T-helper 2 cell treated with Interferon-gamma antibody and Interleukin-4, amounts not matched to agents 100 ng/mL and 5 ng/mL, for 36 hours (primary cell): ENCODE data around the gene AP1S3. TPM values are rescaled to one million over a fixed set of nuclear protein-coding genes. Genes with fewer than 3 reads are reported as not detected.
"Not testable (repeated sequence)": the region's sequence is repeated elsewhere in the genome, so short reads cannot be mapped to it uniquely, and the experiment has no call there.

Source experiments
- intact Hi-C: fragments of 100-400 bp; cut with micrococcal nuclease; formaldehyde crosslinking; loops from one replicate; pipeline ENCODE4 v1.15.1; 2023
- total RNA-seq: library from RNA; stranded (reverse); gene quantifications from 2 replicates; pipeline ENCODE4 v1.2.3, GENCODE V29; 2022

AP1S3 gene
- total RNA-seq, 1 donor from 2014 or later = 8.8 TPM

DNA sequence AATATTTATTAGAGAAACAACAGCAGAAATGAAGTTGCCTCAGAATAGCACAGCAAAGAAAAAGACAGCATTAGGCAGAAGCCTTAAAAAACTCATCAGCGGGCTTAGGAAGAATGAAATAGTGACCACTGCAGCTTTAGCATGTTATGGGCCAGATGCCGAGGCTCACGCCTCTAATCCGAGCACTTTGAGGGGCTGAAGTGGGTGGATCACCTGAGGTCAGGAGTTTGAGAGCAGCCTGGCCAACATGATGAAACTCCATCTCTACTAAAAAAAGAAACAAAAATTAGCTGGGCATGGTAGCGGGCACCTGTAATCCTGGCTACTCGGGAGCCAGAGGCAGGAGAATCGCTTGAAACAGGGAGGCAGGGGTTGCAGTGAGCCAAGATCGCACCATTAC is 32.4 kb downstream of the AP1S3 start:
- intact Hi-C loops = no loop called here

DNA sequence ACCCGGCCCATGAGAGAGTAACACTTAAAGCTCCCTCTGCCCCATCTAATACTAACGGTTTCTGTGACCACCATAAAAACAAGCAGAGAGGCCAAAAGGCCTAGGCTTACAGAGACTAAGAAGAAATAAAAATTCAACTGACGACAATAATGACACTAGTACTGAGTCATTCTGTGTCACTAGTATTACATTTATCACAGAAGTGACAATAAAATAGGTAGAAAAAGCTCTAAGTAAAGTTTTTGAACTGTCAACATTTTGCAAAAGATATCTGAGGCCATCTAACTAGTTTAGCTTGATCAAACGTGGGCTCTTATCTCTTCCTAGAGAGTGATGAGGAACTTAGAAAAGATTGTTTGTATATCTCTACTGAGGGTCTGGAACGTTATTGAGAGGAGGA is 35.6 kb downstream of the AP1S3 start:
- intact Hi-C loops = loop anchor here (5.0 kb wide), 1 partner anchor 39 kb away; no protein-coding TSS in a partner anchor

DNA sequence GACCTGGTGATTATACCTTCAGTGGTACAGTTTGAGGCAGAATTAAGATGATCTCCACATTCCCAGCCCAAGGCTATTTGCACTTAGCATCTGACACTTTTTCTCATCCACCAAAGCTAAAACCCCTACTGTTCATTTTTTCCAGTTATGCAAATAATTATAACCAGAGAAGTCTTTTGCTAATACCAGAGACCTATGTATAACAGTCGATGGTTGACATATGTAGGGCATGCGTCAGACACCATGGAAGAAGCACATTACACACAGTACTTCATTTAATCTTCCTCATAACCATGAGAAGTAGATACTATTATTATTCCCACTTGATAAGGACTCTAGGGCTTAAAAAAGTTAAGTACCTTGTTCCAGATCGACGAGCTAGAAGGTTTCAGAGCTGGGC is 36.5 kb downstream of the AP1S3 start:
- intact Hi-C loops = loop anchor here (5.0 kb wide), 1 partner anchor 39 kb away; no protein-coding TSS in a partner anchor

- intact Hi-C loops = no loop called here
These were observed 39.3 kb downstream of the AP1S3 start for GRCh38 chr2:223797811-223798721.

DNA sequence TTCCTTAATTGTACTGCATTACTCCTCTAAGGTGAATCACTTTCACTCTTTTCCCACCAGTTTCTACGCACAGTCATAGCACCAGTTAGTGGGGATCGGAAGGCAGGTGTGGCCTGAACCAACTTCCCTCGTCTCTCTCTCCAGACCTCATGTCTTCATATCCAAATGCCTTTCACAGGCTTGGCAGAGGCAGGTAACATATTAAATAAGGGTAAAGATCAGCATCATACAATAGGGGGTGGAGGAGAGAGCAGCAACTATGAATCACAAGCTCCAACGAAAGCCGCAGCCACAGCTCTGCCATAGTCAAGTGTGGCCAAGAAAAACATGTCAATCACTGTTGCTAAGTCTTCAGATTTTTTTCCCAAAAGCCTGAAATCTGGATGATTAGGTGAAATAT is 40.3 kb downstream of the AP1S3 start:
- intact Hi-C loops = no loop called here

DNA sequence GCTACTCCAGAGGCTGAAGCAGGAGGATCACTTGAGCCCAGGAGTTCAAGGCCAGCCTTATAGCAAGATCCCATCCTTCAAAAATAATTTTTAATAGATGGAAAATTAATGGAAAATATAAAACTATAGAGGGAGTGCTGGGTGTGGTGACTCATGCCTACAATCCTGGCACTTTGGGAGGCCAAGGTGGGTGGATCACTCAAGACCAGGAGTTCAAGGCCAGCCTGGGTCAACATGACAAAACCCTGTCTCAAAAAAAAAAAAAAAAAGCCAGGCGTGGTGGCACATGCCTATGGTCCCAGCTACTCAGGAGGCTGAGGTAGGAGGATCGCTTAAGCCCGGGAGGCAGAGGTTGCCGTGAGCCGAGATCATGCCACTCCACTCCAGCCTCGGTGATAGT is 48.0 kb downstream of the AP1S3 start:
- intact Hi-C loops = no loop called here

- intact Hi-C loops = no loop called here
These were observed 48.6 kb downstream of the AP1S3 start for GRCh38 chr2:223788826-223789225.

DNA sequence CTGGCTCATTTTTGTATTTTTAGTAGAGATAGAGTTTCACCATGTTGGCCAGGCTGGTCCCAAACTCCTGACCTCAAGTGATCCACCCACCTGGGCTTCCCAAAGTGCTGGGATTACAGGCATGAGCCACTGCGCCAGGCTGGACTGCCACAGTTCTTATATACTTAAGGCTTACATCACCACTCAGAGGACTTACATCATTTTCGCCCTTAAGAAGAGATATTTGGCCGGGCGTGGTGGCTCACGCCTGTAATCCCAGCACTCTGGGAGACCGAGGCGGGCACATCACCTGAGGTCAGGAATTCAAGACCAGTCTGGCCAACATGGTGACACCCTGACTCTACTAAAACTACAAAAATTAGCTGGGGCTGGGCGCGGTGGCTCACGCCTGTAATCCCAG is 49.3 kb downstream of the AP1S3 start:
- intact Hi-C loops = not testable (repeated sequence)

GRCh38 chr2:223787358-223787757 is 50.0 kb downstream of the AP1S3 start:
- intact Hi-C loops = no loop called here

- intact Hi-C loops = no loop called here
These were observed 50.4 kb downstream of the AP1S3 start for GRCh38 chr2:223786943-223787342.

DNA sequence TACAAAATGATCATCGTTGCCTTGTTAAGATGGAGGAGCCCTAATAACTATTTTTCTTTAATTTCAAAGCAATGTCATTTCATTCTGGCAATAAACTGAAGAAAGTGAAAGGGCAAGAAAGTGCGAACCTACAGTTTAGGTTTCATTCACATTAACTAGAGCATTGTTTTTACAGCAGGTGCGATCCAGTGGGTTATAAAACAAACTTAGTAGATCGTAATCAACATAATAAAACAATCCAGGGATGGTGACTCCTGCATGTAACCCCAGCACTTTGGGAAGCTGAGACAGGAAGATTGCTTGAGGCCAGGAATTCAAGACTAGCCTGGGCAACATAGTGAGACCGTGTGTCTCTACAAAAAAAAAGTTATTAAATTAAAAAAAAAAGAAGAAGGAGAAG is 51.1 kb downstream of the AP1S3 start:
- intact Hi-C loops = no loop called here

DNA sequence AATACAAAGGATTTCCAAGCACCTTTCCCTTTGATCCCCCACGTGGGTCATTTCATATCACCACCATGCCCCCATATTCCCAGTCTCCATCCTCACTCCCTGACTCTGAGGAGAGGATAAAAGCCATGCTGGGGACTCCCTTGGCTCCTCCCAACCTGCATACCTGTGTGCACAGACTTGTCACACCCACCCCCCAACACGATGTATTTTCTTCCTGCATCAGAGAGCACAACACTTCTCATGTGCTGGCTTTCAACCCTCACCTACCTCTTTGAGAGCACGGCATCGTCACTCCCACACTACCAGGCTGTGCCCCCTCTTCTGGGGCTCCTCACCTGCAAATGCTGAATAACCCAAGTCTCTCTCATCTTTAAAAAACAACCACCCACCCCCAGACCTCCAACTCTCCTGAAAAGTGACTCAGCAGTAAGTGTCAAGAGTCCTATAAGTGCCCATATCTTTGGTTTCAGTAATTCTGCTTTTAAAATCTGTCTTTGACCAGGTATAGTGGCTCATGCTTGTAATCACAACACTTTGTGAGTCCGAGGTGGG is 53.1 kb downstream of the AP1S3 start:
- intact Hi-C loops = no loop called here

DNA sequence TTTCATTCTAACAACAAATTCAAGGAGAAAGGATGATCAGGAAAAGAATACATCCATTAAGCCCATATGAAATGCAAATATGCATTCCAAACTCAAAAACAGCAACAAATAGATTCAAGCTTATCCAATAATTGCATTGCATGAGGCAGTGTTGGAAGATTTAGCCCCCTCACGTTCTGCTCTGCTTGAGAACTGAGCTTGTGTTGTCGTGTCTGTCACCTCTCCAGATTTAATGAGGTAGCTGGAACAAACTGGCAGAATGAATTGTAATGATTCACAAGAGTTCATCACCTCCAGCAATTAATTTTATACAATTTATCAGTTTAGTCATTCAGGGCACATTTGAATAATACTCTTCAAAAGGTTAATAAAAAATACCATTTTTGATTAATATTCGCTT is 54.8 kb downstream of the AP1S3 start:
- intact Hi-C loops = no loop called here

- intact Hi-C loops = loop anchor here (2.0 kb wide), 1 partner anchor 177 kb away; no protein-coding TSS in a partner anchor
These were observed 55.8 kb downstream of the AP1S3 start for GRCh38 chr2:223781560-223781959.

GRCh38 chr2:223779877-223780276 is 57.5 kb downstream of the AP1S3 start:
- intact Hi-C loops = loop anchor here (1.0 to 2.0 kb wide), 2 partner anchors 179 to 504 kb away; no protein-coding TSS in a partner anchor

GRCh38 chr2:223774193-223774592 is 63.2 kb downstream of the AP1S3 start:
- intact Hi-C loops = no loop called here

- intact Hi-C loops = no loop called here
These were observed 65.0 kb downstream of the AP1S3 start for GRCh38 chr2:223772363-223772762.

GRCh38 chr2:223771475-223771874 is 65.9 kb downstream of the AP1S3 start:
- intact Hi-C loops = no loop called here

GRCh38 chr2:223768179-223768578 is 69.2 kb downstream of the AP1S3 start:
- intact Hi-C loops = loop anchor here (10.0 kb wide), 1 partner anchor 97 kb away; no protein-coding TSS in a partner anchor

- intact Hi-C loops = loop anchor here (10.0 kb wide), 1 partner anchor 97 kb away; no protein-coding TSS in a partner anchor
These were observed 70.0 kb downstream of the AP1S3 start for GRCh38 chr2:223767341-223767740.

DNA sequence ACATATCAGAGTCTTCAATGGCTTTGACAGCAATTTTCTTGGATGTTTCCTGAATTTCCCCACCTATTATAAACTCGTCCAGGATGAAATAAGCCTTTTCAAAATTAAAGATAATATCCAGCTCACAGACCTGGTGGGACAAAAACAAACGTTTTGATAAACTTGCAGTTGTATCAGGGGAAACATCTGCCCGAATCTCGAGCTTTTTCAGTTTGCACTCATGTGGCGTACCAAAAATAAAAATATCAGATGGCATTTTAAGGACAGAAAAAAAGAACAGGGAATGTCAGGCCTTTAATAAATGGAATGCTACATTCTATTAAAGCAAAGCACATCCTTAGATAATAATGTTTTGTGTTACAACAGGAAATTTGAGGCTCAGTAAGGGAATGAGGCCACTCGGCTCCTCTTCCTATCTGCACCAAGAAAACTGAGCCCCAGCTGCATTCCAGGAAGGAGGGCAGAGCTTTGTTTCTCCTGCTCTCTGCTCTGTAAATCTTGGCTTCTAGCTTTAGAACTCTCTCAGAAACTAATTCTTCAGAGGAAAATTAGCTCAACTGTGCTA is 72.1 kb downstream of the AP1S3 start:
- intact Hi-C loops = loop anchor here (10.0 kb wide), 1 partner anchor 99 kb away; no protein-coding TSS in a partner anchor

GRCh38 chr2:223764796-223765195 is 72.6 kb downstream of the AP1S3 start:
- intact Hi-C loops = loop anchor here (5.0 to 10.0 kb wide), 2 partner anchors 38 to 100 kb away; no protein-coding TSS in a partner anchor
